ENCODE data around the gene ZNF460. TPM values are rescaled to one million over a fixed set of nuclear protein-coding genes. Genes with fewer than 3 reads are reported as not detected.

Gene ZNF460
- total RNA-seq, 1 experiment from 2014 or later: 76.3 TPM

DNA sequence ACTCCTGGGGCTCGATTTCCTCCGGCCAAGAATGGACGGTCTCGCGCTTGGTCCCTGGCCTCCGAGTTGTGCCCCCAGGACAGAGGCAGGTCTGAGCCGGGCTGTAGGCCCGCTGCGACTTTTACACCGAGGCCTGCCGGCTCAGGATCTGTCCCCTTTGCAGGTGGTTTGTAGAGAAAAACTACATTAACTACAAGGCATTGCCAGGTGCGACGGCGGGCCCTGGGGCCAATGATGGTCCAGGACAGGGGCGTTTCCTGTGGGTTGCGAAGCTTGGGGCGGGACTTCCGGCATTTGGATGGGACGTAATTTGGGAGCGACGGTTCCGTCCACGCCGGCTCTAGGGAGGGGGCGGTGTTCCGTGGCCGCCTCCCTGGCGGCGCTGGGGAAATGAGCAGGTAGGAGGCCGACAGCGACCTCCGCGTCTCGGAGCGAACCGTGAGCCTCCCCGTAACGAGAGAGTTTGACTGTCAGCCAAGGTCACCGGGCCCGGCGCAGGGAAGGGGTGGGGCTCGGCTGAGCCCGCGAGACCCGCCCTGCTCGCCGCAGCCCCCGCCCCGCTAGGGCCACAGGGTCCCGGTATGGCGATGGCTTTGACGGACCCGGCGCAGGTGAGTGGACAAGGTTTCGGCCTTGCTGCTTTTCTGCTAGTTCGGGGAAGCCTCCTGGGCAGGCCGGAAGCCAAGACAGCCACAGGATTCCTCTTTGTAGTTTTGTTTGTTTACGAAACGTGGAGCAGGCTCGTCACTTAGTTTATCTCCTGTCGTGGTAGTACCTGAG is 39.8 kb upstream of the ZNF460 start, which contains the start of gene ZNF805:
Gene ZNF805 (plus strand): TSS at position 322 of the 780 bp plus-strand sequence. CDS start 260 bp downstream, at position 582.
- POLR2A ChIA-PET: no interaction called here

DNA sequence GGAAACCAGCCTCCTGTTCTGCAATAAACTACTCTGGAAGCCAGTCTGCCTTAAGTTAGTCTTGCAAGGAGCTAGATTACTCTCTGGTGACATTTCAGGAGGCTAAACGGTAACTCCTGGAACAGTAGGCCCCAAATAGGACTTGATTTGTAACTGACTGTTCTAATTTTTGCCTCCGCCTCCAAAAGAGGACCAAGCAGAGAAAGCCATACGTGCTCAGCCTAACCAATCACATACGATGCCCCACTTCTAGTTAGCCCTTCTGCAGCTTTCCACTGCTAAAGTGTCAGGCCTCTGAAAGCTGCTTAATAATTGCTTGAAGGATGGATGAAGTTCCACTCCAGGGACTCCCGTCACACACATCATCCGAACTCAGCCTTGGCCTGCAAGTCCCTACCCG is 39.1 kb upstream of the ZNF460 start:
- H3K4me1 ChIP-seq (ENCODE audit: control insufficient read depth, insufficient read depth, low read length): peaks cover 13% of the 10 kb centered on the region
- no peaks in the 10 kb centered on the region for H3K9me3 ChIP-seq (ENCODE audit: control insufficient read depth, insufficient read depth, low read depth, low read length)
- in situ Hi-C loops (cut with HindIII; ENCODE audit: low pct_unique_long_range_greater_than_20kb, low sequenced_read_pairs) (no loop called here), intact Hi-C loops (cut with micrococcal nuclease; ENCODE audit: unreplicated experiment) (no loop called here)
- TF ChIP-seq, protein P1, sequence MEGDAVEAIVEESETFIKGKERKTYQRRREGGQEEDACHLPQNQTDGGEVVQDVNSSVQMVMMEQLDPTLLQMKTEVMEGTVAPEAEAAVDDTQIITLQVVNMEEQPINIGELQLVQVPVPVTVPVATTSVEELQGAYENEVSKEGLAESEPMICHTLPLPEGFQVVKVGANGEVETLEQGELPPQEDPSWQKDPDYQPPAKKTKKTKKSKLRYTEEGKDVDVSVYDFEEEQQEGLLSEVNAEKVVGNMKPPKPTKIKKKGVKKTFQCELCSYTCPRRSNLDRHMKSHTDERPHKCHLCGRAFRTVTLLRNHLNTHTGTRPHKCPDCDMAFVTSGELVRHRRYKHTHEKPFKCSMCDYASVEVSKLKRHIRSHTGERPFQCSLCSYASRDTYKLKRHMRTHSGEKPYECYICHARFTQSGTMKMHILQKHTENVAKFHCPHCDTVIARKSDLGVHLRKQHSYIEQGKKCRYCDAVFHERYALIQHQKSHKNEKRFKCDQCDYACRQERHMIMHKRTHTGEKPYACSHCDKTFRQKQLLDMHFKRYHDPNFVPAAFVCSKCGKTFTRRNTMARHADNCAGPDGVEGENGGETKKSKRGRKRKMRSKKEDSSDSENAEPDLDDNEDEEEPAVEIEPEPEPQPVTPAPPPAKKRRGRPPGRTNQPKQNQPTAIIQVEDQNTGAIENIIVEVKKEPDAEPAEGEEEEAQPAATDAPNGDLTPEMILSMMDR (IDR thresholded peaks at IDR 0.05): no peak
- TF ChIP-seq TCF7L2 (IDR thresholded peaks at IDR 0.05; ENCODE audit: low read depth, low read length) (no peak), POLR2AphosphoS5 (IDR thresholded peaks at IDR 0.05; ENCODE audit: low read depth, low read length) (no peak), SIN3A (IDR thresholded peaks at IDR 0.05; ENCODE audit: borderline replicate concordance, insufficient read depth, low read depth, low read length) (no peak)
- TF ChIP-seq, protein P2, sequence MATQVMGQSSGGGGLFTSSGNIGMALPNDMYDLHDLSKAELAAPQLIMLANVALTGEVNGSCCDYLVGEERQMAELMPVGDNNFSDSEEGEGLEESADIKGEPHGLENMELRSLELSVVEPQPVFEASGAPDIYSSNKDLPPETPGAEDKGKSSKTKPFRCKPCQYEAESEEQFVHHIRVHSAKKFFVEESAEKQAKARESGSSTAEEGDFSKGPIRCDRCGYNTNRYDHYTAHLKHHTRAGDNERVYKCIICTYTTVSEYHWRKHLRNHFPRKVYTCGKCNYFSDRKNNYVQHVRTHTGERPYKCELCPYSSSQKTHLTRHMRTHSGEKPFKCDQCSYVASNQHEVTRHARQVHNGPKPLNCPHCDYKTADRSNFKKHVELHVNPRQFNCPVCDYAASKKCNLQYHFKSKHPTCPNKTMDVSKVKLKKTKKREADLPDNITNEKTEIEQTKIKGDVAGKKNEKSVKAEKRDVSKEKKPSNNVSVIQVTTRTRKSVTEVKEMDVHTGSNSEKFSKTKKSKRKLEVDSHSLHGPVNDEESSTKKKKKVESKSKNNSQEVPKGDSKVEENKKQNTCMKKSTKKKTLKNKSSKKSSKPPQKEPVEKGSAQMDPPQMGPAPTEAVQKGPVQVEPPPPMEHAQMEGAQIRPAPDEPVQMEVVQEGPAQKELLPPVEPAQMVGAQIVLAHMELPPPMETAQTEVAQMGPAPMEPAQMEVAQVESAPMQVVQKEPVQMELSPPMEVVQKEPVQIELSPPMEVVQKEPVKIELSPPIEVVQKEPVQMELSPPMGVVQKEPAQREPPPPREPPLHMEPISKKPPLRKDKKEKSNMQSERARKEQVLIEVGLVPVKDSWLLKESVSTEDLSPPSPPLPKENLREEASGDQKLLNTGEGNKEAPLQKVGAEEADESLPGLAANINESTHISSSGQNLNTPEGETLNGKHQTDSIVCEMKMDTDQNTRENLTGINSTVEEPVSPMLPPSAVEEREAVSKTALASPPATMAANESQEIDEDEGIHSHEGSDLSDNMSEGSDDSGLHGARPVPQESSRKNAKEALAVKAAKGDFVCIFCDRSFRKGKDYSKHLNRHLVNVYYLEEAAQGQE (IDR thresholded peaks at IDR 0.05; ENCODE audit: insufficient read depth in 1 of 2, low read depth in 2 of 2, low read length in 1 of 2): no peak
- peak overlapping the region; percentile 97 for H3K27ac ChIP-seq (ENCODE audit: low read length)
- ChIA-PET POLR2A (no interaction called here), CTCF (no interaction called here)
- ATAC-seq (no peak), DNase-seq (ENCODE audit: low read depth, low spot score) (no peak)
- no peaks in the 10 kb centered on the region for H3K27me3 ChIP-seq (ENCODE audit: control insufficient read depth, insufficient read depth, low read length)
- TSS peak; percentile 73 for BruUV-seq (replicated peaks)
- H3K36me3 ChIP-seq (ENCODE audit: control insufficient read depth, insufficient read depth, low read length): no peaks in the 10 kb centered on the region; the same call in 1 of the 2 replicates
- H3K4me3 ChIP-seq (ENCODE audit: low read depth in 2 of 2, low read length in 2 of 2): peak overlapping the region; percentile 95 to 99

More for the DNA sequence above, 39.8 kb upstream of the ZNF460 start, which contains the start of gene ZNF805:
- H3K27ac ChIP-seq (ENCODE audit: low read length): peak within 1 kb of the TSS; percentile 97
- peak within 1 kb of the TSS; percentile 95 to 99 for H3K4me3 ChIP-seq (ENCODE audit: low read depth in 2 of 2, low read length in 2 of 2)
- peak; percentile 99 for ATAC-seq
- CTCF ChIA-PET: interaction anchor here (0.6 kb wide), 1 partner anchor 136 kb away, joined by 5 read pairs; no protein-coding TSS in a partner anchor
- peak; percentile 81 for DNase-seq (ENCODE audit: low read depth, low spot score)
- no peaks in the 10 kb centered on the region; the same call in 1 of the 2 replicates for H3K36me3 ChIP-seq (ENCODE audit: control insufficient read depth, insufficient read depth, low read length)
- no TSS peak for BruUV-seq (replicated peaks)
- H3K4me1 ChIP-seq (ENCODE audit: control insufficient read depth, insufficient read depth, low read length): peaks cover 13% of the 10 kb centered on the region
- TF ChIP-seq, protein P1 (IDR thresholded peaks at IDR 0.05): no peak
- TF ChIP-seq, protein P2 (IDR thresholded peaks at IDR 0.05; ENCODE audit: insufficient read depth in 1 of 2, low read depth in 2 of 2, low read length in 1 of 2): peak; percentile 11 to 36; a peak in 1 of 4 replicates
- TF ChIP-seq TCF7L2 (IDR thresholded peaks at IDR 0.05; ENCODE audit: low read depth, low read length): 0 out of 2 replicates have a peak, but pooled peaks have one; percentile 41
- TF ChIP-seq POLR2AphosphoS5 (IDR thresholded peaks at IDR 0.05; ENCODE audit: low read depth, low read length): peak; percentile 78
- TF ChIP-seq SIN3A (IDR thresholded peaks at IDR 0.05; ENCODE audit: borderline replicate concordance, insufficient read depth, low read depth, low read length): peak; percentile 93
- H3K27me3 ChIP-seq (ENCODE audit: control insufficient read depth, insufficient read depth, low read length): no peaks in the 10 kb centered on the region
- no peaks in the 10 kb centered on the region for H3K9me3 ChIP-seq (ENCODE audit: control insufficient read depth, insufficient read depth, low read depth, low read length)
- in situ Hi-C loops (cut with HindIII; ENCODE audit: low pct_unique_long_range_greater_than_20kb, low sequenced_read_pairs) (no loop called here), intact Hi-C loops (cut with micrococcal nuclease; ENCODE audit: unreplicated experiment) (no loop called here)
